Stimulated activated effector memory CD8-positive, alpha-beta T cell treated with anti-CD3 and anti-CD28 coated beads, Interleukin-12 subunit alpha, Interleukin-12 subunit beta, amount 100 ng/mL, for 72 hours (primary cell): Measurements from ENCODE around the gene WDR5B.
"Not testable (repeated sequence)": the region's sequence is repeated elsewhere in the genome, so short reads cannot be mapped to it uniquely, and the experiment has no call there.

ENCODE experiments used
- ATAC-seq: fragments of 150-1000 bp; cut with Tn5 transposase; 2 replicates; pipeline ENCODE4 v1.10.0; 2021
- DNase-seq, 2 donors: peaks; one replicate each; pipeline ENCODE4 v3.0.0; 2021 to 2022; ENCODE audit warnings: low spot score in 2 of 2
- H3K27ac Mint-ChIP-seq: one replicate; pipeline ENCODE4 v1.8.0; 2022; ENCODE audit warnings: mild to moderate bottlenecking, mixed read lengths
- H3K36me3 Mint-ChIP-seq: one replicate; pipeline ENCODE4 v1.8.0; 2022; ENCODE audit warnings: mild to moderate bottlenecking, mixed read lengths
- H3K4me1 Mint-ChIP-seq: one replicate; pipeline ENCODE4 v1.8.0; 2022; ENCODE audit warnings: mixed read lengths
- H3K4me3 Mint-ChIP-seq: one replicate; pipeline ENCODE4 v1.8.0; 2022; ENCODE audit warnings: mild to moderate bottlenecking, mixed read lengths
- H3K9me3 Mint-ChIP-seq: one replicate; pipeline ENCODE4 v1.8.0; 2022; ENCODE audit warnings: mixed read lengths

Gene WDR5B

DNA sequence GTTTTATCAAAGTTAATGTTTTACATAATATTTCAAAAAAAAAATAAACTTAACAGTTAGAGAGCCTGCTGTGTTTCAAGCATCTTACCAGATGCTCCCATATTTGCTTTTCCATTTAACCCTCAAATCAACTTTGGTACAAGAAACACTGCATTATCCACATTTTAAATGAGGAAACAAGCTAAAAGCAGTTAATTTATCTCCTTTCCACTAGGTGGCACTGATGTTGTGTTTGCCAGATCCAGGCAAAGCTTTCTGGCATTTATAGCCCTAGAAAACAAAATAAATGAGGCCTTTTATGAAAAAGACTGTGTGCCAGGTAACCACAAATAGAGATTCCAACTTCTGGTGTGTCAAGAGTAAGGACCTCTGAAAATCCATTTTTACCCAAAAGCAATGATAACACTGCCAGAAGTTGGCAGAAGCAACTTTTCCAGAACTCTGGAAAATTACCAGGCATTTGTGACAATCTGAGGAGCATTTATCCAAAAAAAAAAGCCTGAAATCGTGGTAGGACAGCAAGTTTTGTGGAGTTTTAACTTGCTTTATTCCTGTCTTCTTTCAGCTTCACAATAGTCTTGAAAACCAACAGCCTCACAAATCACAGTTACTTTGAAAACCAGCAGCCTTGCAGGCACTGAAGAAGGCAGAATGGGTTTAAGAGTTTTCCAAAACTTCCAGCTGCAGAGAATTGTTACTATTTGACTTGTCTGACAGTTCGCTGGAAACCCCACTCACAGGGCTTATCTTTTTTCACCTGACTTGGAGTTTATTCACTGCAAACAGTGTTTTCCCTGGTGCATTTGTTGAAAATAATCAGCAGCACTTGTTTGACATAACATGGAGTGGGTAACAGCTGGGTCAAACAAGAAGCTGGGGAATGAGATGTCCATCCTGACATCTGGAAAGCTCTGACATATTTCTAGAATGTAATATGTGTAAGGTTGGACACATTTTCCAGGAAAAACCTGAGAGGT is 22.7 kb downstream of the WDR5B start:
- H3K4me1 Mint-ChIP-seq, result peaks cover 24% of the 10 kb centered on the region
- H3K27ac Mint-ChIP-seq, result no peak overlapping the region
- DNase-seq (no peak), ATAC-seq (no peak)
- H3K36me3 Mint-ChIP-seq, result peaks cover 76% of the 10 kb centered on the region
- no peak overlapping the region for H3K4me3 Mint-ChIP-seq
- H3K9me3 Mint-ChIP-seq, result no peaks in the 10 kb centered on the region

DNA sequence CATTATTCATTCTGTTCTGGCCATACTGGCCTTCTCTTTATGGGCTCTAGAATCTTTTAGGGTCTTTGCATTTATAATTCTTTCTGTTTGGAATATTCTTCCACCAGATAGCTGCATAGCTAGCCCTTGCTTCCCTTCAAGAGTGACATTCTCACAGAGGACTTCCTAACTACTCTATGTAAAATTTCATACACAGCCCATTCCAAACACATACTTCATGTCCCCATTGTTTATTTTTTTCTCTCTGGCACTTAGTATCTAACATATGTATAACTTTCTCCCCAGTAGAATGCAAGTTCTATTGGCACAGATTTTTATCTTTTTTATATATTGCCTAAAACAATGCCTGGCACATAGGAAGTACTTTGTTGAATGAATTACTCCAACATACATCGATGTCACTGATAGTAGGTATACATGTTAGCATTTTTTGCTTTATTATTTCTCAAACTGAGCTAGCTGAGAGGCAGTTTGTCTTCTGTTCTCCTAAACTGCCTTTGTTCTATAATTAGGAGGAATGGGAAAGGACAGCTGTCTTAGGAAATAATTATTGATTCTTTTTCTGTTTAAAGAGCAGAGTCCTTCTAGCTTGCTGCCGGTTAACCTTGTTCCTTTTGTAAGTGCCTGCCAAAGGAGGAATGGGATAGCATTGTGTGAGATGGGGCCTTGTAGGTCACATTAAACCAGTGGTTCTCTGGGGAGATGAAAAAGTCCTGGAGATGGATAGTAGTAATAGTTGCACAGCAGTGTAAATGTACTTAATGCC is 24.0 kb downstream of the WDR5B start:
- H3K27ac Mint-ChIP-seq, result no peak overlapping the region
- H3K4me3 Mint-ChIP-seq, result no peak overlapping the region
- no peaks in the 10 kb centered on the region for H3K9me3 Mint-ChIP-seq
- H3K36me3 Mint-ChIP-seq, result peaks cover 79% of the 10 kb centered on the region
- no peak for DNase-seq
- peaks cover 32% of the 10 kb centered on the region for H3K4me1 Mint-ChIP-seq
- no peak for ATAC-seq

DNA sequence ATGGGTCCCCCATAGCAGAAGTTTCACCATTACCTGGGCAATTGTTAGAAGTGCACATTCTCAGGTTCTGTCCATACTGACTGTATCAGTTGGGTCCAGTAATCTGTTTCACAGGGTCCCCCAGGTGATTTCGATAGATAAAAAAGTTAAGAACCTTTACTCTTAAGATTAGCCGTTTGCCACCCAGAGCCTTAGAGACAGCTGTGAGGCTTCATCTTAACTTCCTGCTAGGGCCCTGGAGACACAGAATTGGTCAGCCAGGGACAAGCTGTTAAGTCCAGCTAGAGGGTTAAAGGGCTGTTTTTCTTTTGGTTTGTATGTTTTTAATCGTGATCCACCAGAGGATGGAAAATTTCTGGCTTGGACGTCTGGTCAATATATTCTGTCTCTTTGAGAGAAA is 25.2 kb downstream of the WDR5B start:
- DNase-seq, result no peak
- Mint-ChIP-seq H3K4me1 (peaks cover 43% of the 10 kb centered on the region), H3K27ac (no peak overlapping the region), H3K36me3 (peaks cover 85% of the 10 kb centered on the region), H3K9me3 (no peaks in the 10 kb centered on the region), H3K4me3 (no peak overlapping the region)
- ATAC-seq, result no peak

DNA sequence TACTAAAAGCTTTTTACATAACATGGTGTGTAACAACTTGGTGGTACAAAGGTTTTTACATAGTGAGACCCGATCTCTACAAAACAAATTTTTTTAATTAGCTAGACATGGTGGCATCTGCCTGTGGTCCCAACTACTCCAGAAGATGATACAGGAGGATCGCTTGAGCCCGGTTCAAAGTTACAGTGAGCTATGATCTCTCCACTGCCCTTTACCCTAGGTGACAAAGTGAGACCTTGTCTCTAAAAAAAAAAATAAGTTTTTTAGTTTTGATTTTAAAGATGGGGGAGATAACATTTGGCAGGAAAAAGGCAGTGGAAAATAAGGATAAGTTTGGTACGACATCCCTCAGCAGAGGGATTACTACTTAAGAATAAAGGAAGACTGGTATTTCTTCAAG is 26.0 kb downstream of the WDR5B start:
- DNase-seq (no peak), ATAC-seq (no peak)
- Mint-ChIP-seq H3K36me3 (peaks cover 84% of the 10 kb centered on the region), H3K4me3 (no peak overlapping the region), H3K9me3 (no peaks in the 10 kb centered on the region), H3K27ac (no peak overlapping the region), H3K4me1 (peaks cover 39% of the 10 kb centered on the region)

DNA sequence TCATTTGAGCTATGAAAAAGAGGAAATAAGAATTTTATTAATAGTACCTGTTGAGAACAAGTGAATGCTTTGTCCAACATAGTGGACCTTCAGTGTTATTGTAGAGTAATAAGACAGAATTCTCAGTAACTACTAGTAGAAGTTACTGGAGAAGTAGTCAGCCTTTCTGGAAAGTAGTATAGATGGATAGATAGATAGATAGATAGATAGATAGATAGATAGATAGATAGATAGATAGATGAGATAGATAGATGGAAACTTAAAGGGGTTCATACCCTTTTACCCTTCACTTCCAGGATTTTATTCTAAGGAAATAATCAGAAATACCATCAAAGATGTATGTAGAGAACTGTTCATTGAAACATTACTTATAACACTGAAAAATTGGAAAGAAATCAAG is 26.7 kb downstream of the WDR5B start:
- H3K36me3 Mint-ChIP-seq, result peaks cover 84% of the 10 kb centered on the region
- no peak for ATAC-seq
- H3K4me1 Mint-ChIP-seq, result peaks cover 35% of the 10 kb centered on the region
- H3K9me3 Mint-ChIP-seq, result no peaks in the 10 kb centered on the region
- H3K4me3 Mint-ChIP-seq, result no peak overlapping the region
- H3K27ac Mint-ChIP-seq, result no peak overlapping the region
- no peak for DNase-seq

DNA sequence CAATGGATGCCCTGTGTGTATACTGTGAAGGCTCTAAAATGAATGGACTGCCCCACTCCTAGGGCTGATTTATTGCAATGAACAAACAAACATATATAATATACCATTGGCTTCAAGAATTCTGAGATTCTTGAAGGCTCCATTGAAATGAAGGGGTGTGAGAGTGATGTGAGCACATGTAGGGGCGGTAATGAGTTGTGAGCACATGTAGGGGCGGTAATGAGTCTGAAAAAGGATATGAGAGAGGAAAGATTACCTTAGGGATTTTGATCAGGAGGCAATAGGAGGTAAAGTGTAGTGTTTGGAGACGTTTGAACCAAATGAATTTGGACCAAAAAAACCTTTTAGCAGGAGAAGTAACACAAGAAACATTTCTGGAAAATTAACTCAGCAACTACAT is 28.2 kb downstream of the WDR5B start:
- Mint-ChIP-seq H3K9me3 (no peaks in the 10 kb centered on the region), H3K27ac (peak overlapping the region; percentile 7), H3K4me3 (no peak overlapping the region), H3K4me1 (peaks cover 42% of the 10 kb centered on the region), H3K36me3 (peaks cover 84% of the 10 kb centered on the region)
- no peak for DNase-seq
- no peak for ATAC-seq

DNA sequence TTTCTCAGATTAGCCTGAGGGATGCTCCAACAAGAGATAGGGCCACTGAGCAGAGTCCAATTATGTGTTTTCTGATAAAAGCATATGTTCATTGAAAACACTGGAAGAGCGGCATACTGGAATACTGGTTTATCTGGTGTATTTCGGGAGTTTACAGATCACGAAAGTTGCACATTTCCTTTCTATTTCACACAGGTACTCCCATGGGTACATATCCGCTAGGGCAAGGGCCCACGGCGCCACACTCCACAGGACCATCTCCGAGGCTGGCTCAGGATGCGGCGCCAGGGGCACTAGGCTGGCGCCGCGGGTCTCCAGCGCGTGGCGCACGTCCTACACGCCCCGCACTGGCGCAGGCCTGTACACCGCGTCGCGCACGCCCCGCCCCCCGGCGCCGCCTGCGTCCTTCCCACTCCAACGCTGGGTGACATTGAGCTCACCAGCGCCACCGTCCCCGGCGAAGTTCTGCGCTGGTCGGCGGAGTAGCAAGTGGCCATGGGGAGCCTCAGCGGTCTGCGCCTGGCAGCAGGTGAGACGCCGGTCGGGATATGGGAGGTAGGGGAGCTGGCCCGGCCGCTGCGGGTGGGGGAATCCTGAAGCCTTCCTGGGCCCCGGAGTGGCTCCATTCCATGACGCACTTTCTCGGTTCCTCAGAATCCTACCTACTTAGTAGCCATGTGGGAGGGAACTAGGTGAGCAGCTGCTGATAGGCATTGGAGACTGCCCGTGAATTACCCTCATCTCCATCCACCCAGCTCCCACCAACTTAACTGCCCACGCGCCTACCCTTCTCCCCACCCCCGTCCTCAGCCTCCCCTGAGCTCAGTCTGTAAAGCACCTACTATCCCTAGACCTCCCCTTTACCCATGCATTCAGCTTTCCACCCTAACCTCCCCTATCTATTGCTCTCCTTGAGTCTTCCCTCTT is 31.8 kb downstream of the WDR5B start, which contains the start of gene FAM162A:
Gene FAM162A (plus strand): TSS at position 412 of the 927 bp plus-strand sequence. CDS start 84 bp downstream, at position 496.
- Mint-ChIP-seq H3K36me3 (peaks cover 77% of the 10 kb centered on the region), H3K4me3 (peak within 1 kb of the TSS; percentile 84), H3K9me3 (no peaks in the 10 kb centered on the region), H3K4me1 (peaks cover 57% of the 10 kb centered on the region), H3K27ac (peak within 1 kb of the TSS; percentile 98)
- peak; percentile 96 for ATAC-seq
- DNase-seq, result peak; percentile 92 to 95

DNA sequence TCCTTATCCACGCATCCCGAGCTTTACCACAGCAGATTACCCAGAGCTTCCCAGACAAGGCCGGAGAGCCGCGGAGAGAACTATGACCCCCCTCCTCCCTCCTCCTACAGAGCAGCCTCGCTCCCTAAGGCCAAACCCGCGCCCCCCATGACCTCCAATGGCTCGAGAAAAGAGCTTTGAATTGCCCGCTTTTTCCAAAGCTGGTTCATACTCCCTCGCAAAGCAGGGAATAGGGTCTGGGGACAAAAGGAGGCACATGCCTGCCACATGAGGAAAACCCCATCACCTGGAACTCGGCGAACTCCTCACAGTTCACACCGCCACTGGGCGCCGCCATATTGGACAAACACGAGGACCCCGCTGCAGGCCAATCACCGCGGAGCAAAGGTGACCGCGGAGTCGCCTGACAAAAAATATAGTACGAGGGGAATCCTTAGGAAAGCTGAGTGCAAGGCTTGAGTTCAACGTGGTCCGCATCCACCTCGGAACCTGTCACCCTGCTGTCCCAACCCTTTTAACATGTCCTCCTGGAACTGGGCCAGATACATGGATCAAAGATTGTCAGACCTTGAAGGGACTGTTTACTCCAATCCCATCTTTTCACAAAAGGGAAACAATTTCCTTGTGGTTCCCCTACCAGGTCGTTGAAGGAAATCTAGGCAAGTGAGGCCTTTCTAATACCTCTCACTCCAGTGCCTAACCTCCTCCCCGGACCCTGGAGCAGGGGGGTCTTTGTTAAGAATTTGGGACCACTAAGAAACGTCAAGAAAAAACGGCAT is 32.8 kb downstream of the WDR5B start, which contains the start of gene MIX23:
Gene MIX23 (minus strand): TSS at position 344 of the 779 bp plus-strand sequence. CDS start 7 bp downstream, at position 337.
- peaks cover 74% of the 10 kb centered on the region for H3K36me3 Mint-ChIP-seq
- H3K27ac Mint-ChIP-seq, result peak within 1 kb of the TSS; percentile 98
- peak; percentile 69 to 90 for DNase-seq
- peaks cover 51% of the 10 kb centered on the region for H3K4me1 Mint-ChIP-seq
- peak within 1 kb of the TSS; percentile 84 for H3K4me3 Mint-ChIP-seq
- no peaks in the 10 kb centered on the region for H3K9me3 Mint-ChIP-seq
- ATAC-seq, result peak; percentile 67

DNA sequence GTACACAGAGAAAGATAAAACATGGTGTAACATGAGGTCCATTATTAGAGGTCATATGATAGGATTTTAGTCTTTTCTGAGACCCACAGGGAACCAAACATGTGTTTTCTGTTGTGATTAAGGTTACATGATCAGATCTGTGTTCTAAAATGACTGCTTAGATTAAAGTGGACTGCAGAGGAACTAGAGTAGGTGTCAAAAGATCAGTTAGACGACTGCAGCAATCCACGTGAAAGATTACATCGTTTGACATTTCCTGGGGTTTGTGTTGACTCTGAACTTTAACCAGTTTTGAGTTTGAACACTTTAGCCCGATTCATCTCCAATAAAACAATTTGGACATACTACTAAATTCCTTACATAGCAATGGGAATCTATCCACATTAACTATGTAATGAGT is 37.9 kb downstream of the WDR5B start:
- Mint-ChIP-seq H3K27ac (peak overlapping the region; percentile 54), H3K9me3 (no peaks in the 10 kb centered on the region)

DNA sequence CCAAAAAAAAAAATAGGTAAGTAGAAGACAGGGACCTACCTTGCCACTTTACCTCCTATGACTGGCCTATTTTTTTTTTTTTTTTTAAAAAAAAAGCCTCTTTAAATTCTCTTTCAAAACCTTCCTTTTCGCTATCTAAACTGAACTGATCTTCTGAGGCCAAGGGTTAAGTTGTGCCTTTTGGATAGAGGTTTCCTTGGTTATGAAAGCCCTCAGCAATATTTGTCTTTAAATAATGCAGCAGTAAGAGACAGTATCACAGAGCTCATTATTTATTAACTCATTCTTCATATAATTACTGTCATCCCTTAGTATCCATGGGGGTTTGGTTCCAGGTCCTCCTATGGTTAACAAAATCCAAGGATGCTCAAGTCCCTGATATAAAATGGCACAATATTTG is 41.8 kb downstream of the WDR5B start:
- H3K9me3 Mint-ChIP-seq, result no peaks in the 10 kb centered on the region
- H3K36me3 Mint-ChIP-seq, result peaks cover 77% of the 10 kb centered on the region
- H3K4me3 Mint-ChIP-seq, result no peak overlapping the region

More for the DNA sequence above, 37.9 kb downstream of the WDR5B start:
- Mint-ChIP-seq H3K4me3 (no peak overlapping the region), H3K36me3 (peaks cover 64% of the 10 kb centered on the region), H3K4me1 (peaks cover 23% of the 10 kb centered on the region)
- no peak for ATAC-seq
- no peak for DNase-seq

DNA sequence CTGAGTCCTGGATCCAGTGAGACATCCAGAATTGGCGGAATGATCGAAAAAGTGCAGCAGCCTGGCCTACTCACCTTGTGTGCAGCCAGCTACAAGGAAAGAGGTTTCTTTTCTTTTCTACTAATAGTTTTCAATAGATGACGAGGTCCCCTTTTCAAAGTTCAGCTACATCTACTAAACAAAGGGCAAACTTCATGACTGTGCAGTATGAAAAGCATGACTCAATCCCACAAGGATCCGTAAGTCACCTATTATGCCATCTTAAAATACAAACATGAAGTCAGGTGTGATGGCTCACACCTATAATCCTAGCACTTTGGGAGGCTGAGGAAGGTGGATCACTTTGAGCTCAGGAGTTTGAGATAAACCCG is 49.5 kb downstream of the WDR5B start:
- DNase-seq (no peak), ATAC-seq (peak; percentile 25)
- H3K36me3 Mint-ChIP-seq, result peaks cover 99% of the 10 kb centered on the region
- H3K4me1 Mint-ChIP-seq, result peaks cover 16% of the 10 kb centered on the region
- H3K9me3 Mint-ChIP-seq, result no peaks in the 10 kb centered on the region
- H3K4me3 Mint-ChIP-seq, result no peak overlapping the region
- no peak overlapping the region for H3K27ac Mint-ChIP-seq

More for the DNA sequence above, 41.8 kb downstream of the WDR5B start:
- Mint-ChIP-seq H3K27ac (no peak overlapping the region), H3K4me1 (peaks cover 5% of the 10 kb centered on the region)
- ATAC-seq, result no peak
- DNase-seq, result no peak

DNA sequence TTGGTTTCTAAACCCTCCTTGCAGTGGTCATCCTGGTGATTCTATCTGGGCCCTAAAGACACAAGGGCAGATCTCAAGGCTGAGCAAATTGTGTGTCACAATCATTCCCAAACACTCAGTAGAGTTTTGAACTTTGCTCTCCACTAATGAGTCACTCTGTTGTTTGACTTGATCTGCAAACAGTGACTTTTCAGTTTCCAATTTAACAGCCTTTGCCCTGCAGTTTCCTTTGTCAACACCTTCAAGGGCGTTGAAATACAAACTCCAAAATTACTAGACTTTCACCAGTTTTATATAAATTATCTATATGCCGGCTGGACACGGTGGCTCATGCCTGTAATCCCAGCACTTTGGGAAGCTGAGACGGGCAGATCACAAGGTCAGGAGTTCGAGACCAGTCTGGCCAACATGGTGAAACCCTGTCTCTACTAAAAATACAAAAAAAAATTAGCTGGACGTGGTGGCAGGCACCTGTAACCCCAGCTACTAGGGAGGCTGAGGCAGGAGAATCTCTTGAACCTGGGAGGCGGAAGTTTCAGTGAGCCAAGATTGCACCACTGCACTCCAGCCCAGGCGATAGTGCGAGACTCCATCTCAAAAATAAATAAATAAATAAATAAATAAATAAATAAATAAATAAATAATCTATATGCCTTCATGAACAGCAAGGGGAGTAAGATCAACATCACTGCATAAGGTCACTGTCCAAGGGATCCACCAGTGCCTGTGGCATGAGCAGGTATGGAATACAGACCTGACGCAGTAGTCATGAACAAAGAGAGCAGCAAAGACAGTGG is 50.1 kb downstream of the WDR5B start:
- ATAC-seq (peak; percentile 92), DNase-seq (peak in 1 of 2 donors; percentile 68)
- H3K4me1 Mint-ChIP-seq, result peaks cover 16% of the 10 kb centered on the region
- H3K27ac Mint-ChIP-seq, result peak overlapping the region; percentile 93
- H3K4me3 Mint-ChIP-seq, result peak overlapping the region; percentile 55
- H3K36me3 Mint-ChIP-seq, result peaks cover 99% of the 10 kb centered on the region
- H3K9me3 Mint-ChIP-seq, result not testable (repeated sequence)

DNA sequence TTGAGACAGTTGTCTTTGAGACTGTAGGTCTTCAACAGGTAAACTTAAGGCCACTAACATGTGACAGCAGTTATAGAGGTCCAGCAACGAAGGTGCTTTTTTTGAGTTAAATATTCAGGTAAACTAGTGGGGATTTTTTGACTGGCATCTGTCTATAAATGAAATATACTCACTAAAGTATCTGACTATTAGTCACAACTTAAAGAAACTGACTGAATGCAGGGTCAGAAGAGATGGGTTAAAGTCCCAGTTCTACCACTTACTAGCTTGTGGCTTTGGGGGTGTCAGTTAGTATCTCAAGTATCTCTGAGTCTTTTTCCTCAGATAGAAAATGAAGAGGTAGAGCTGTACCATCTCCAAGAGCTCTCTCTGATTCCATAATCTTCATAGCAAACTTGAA is 50.8 kb downstream of the WDR5B start:
- peak; percentile 91 for ATAC-seq
- Mint-ChIP-seq H3K36me3 (peaks cover 99% of the 10 kb centered on the region), H3K27ac (peak overlapping the region; percentile 93), H3K4me1 (peaks cover 16% of the 10 kb centered on the region), H3K9me3 (no peaks in the 10 kb centered on the region), H3K4me3 (peak overlapping the region; percentile 55)
- no peak for DNase-seq
